ENCODE measurements around the gene RCCD1. TPM values are rescaled to one million over a fixed set of nuclear protein-coding genes. Genes with fewer than 3 reads are reported as not detected.
"Not testable (repeated sequence)": the region's sequence is repeated elsewhere in the genome, so short reads cannot be mapped to it uniquely, and the experiment has no call there.

RCCD1 gene
- total and polyA plus RNA-seq, 4 donors: 3.6 to 13.3 (median 4.3) TPM

- 97% methylated on average over 23 of the region's 23 CpGs for WGBS
- Histone ChIP-seq H3K9me3 (ENCODE audit: control insufficient read depth in 4 of 4, low read length in 3 of 4) (no peaks in the 10 kb centered on the region), H3K27ac (ENCODE audit: low read depth in 1 of 2, low read length in 2 of 2) (no peak overlapping the region), H3K4me1 (ENCODE audit: control insufficient read depth in 4 of 4, insufficient read depth in 4 of 4, low read length in 3 of 4) (no peaks in the 10 kb centered on the region), H3K27me3 (ENCODE audit: control insufficient read depth in 4 of 4, insufficient read depth in 4 of 4, low read length in 3 of 4) (no peaks in the 10 kb centered on the region), H3K36me3 (ENCODE audit: control insufficient read depth in 4 of 4, insufficient read depth in 3 of 4, low read depth in 1 of 4, low read length in 3 of 4) (peaks cover 9 to 75% (median 56%) of the 10 kb centered on the region in 4 donors), H3K9ac (ENCODE audit: low read depth in 1 of 2, low read length in 2 of 2) (no peak overlapping the region), H3K4me3 (ENCODE audit: low read depth in 1 of 3, low read length in 3 of 3) (no peak overlapping the region)
- DNase-seq (ENCODE audit: low spot score): no peak
- TF ChIP-seq YY1 (IDR thresholded peaks at IDR 0.05) (no peak), NR2F2 (IDR thresholded peaks at IDR 0.05) (no peak), FOXA2 (IDR thresholded peaks at IDR 0.05) (no peak), HNF4A (conservative IDR thresholded peaks at IDR 0.05) (no peak), ATF3 (IDR thresholded peaks at IDR 0.05) (no peak), REST (IDR thresholded peaks at IDR 0.05) (no peak), TAF1 (conservative IDR thresholded peaks at IDR 0.05) (no peak)
Observed at GRCh38 chr15:90918034-90918788, 36.5 kb upstream of the RCCD1 start.

GRCh38 chr15:90918835-90919234 is 35.8 kb upstream of the RCCD1 start:
- Histone ChIP-seq H3K9ac (ENCODE audit: low read depth in 1 of 2, low read length in 2 of 2) (no peak overlapping the region), H3K36me3 (ENCODE audit: control insufficient read depth in 4 of 4, insufficient read depth in 3 of 4, low read depth in 1 of 4, low read length in 3 of 4) (peaks cover 6 to 71% (median 50%) of the 10 kb centered on the region in 4 donors), H3K4me3 (ENCODE audit: low read depth in 1 of 3, low read length in 3 of 3) (no peak overlapping the region), H3K4me1 (ENCODE audit: control insufficient read depth in 4 of 4, insufficient read depth in 4 of 4, low read length in 3 of 4) (no peaks in the 10 kb centered on the region), H3K27ac (ENCODE audit: low read depth in 1 of 2, low read length in 2 of 2) (no peak overlapping the region), H3K9me3 (ENCODE audit: control insufficient read depth in 4 of 4, low read length in 3 of 4) (no peaks in the 10 kb centered on the region), H3K27me3 (ENCODE audit: control insufficient read depth in 4 of 4, insufficient read depth in 4 of 4, low read length in 3 of 4) (no peaks in the 10 kb centered on the region)
- no peak for DNase-seq (ENCODE audit: low spot score)
- WGBS: 95% methylated on average over 6 of the region's 6 CpGs
- TF ChIP-seq FOXA1 (IDR thresholded peaks at IDR 0.05) (no peak), ATF3 (IDR thresholded peaks at IDR 0.05) (no peak), SP1 (IDR thresholded peaks at IDR 0.05) (no peak), NR2F2 (IDR thresholded peaks at IDR 0.05) (no peak), TAF1 (conservative IDR thresholded peaks at IDR 0.05) (no peak), JUND (IDR thresholded peaks at IDR 0.05) (no peak)

GRCh38 chr15:90921887-90922286 is 32.8 kb upstream of the RCCD1 start:
- H3K4me1 ChIP-seq (ENCODE audit: control insufficient read depth in 4 of 4, insufficient read depth in 4 of 4, low read length in 3 of 4): no peaks in the 10 kb centered on the region
- no peaks in the 10 kb centered on the region for H3K27me3 ChIP-seq (ENCODE audit: control insufficient read depth in 4 of 4, insufficient read depth in 4 of 4, low read length in 3 of 4)
- no peak overlapping the region for H3K27ac ChIP-seq (ENCODE audit: low read depth in 1 of 2, low read length in 2 of 2)
- no peak overlapping the region for H3K9ac ChIP-seq (ENCODE audit: low read depth in 1 of 2, low read length in 2 of 2)
- no peak for DNase-seq (ENCODE audit: low spot score)
- H3K9me3 ChIP-seq (ENCODE audit: control insufficient read depth in 4 of 4, low read length in 3 of 4): no peaks in the 10 kb centered on the region
- H3K36me3 ChIP-seq (ENCODE audit: control insufficient read depth in 4 of 4, insufficient read depth in 3 of 4, low read depth in 1 of 4, low read length in 3 of 4): peaks cover 5 to 45% (median 42%) of the 10 kb centered on the region in 4 donors
- WGBS: 79% methylated on average over 4 of the region's 4 CpGs
- H3K4me3 ChIP-seq (ENCODE audit: low read depth in 1 of 3, low read length in 3 of 3): no peak overlapping the region
- TF ChIP-seq REST (IDR thresholded peaks at IDR 0.05) (no peak), YY1 (IDR thresholded peaks at IDR 0.05) (no peak), RXRA (IDR thresholded peaks at IDR 0.05) (no peak), ZBTB33 (IDR thresholded peaks at IDR 0.05) (no peak), NR2F2 (IDR thresholded peaks at IDR 0.05) (no peak)

GRCh38 chr15:90922712-90923322 is 31.9 kb upstream of the RCCD1 start:
- H3K36me3 ChIP-seq (ENCODE audit: control insufficient read depth in 4 of 4, insufficient read depth in 3 of 4, low read depth in 1 of 4, low read length in 3 of 4): peaks cover 4 to 36% (median 34%) of the 10 kb centered on the region in 4 donors
- H3K27ac ChIP-seq (ENCODE audit: low read depth in 1 of 2, low read length in 2 of 2); H3K9ac ChIP-seq (ENCODE audit: low read depth in 1 of 2, low read length in 2 of 2); H3K27me3 ChIP-seq (ENCODE audit: control insufficient read depth in 4 of 4, insufficient read depth in 4 of 4, low read length in 3 of 4); H3K9me3 ChIP-seq (ENCODE audit: control insufficient read depth in 4 of 4, low read length in 3 of 4); H3K4me1 ChIP-seq (ENCODE audit: control insufficient read depth in 4 of 4, insufficient read depth in 4 of 4, low read length in 3 of 4); H3K4me3 ChIP-seq (ENCODE audit: low read depth in 1 of 3, low read length in 3 of 3); DNase-seq (ENCODE audit: low spot score): not testable (repeated sequence)
- 89% methylated on average over 7 of the region's 7 CpGs for WGBS
